Measurements from ENCODE around the gene FOXD2. TPM values are rescaled to one million over a fixed set of nuclear protein-coding genes. Genes with fewer than 3 reads are reported as not detected.

Gene FOXD2
- total RNA-seq, 2 donors from 2014 or later = 0.26 TPM; not detected in 1

DNA sequence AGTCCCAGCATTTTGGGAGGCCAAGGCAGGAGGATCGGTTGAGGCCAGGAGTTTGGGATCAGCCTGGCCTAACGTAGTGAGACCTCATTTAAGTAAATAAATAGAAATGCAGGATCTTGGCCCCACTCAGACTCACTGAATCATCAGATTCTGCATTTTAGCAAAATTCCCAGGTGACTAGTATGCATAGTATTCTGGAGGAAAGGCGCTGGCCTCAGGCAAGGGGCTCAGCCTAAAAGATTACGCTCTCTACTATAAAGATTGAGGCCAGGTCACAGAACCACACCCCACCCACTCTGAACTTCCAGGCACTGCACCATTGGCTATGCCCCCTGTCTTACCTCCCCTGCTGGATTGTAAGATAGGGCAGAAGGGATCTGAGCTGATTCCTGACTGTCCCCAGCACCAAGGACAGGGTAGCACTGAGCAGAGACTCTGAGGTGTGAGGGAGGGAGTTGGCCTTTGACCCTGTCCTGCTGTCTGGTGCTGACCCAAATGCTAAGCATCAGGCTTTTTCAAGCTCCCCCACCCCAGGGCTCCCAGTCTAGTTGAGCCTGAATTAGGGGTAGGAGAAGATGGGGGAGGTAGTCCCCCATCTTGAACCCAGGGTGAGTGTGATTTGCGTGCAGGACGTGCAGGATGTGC is 19.0 kb upstream of the FOXD2 start:
- Histone ChIP-seq H3K27ac (no peak overlapping the region), H3K4me3 (no peak overlapping the region), H3K9me3 (no peaks in the 10 kb centered on the region), H3K36me3 (replicated peaks in 1 of 2; ENCODE audit: insufficient read depth in 1 of 2, low read depth in 2 of 2) (no peaks in the 10 kb centered on the region), H3K27me3 (peaks cover 0 to 18% of the 10 kb centered on the region in 2 donors), H3K4me1 (no peaks in the 10 kb centered on the region)
- DNase-seq (no peak), ATAC-seq (no peak)
- intact Hi-C loops (cut with DNase I) = no loop called here
- TF ChIP-seq, protein P1, sequence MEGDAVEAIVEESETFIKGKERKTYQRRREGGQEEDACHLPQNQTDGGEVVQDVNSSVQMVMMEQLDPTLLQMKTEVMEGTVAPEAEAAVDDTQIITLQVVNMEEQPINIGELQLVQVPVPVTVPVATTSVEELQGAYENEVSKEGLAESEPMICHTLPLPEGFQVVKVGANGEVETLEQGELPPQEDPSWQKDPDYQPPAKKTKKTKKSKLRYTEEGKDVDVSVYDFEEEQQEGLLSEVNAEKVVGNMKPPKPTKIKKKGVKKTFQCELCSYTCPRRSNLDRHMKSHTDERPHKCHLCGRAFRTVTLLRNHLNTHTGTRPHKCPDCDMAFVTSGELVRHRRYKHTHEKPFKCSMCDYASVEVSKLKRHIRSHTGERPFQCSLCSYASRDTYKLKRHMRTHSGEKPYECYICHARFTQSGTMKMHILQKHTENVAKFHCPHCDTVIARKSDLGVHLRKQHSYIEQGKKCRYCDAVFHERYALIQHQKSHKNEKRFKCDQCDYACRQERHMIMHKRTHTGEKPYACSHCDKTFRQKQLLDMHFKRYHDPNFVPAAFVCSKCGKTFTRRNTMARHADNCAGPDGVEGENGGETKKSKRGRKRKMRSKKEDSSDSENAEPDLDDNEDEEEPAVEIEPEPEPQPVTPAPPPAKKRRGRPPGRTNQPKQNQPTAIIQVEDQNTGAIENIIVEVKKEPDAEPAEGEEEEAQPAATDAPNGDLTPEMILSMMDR (IDR thresholded peaks at IDR 0.05) = no peak
- no peak for TF ChIP-seq POLR2A (IDR thresholded peaks at IDR 0.05)
- WGBS, 2 donors = 87 to 91% methylated on average over 6 of the region's 6 CpGs

DNA sequence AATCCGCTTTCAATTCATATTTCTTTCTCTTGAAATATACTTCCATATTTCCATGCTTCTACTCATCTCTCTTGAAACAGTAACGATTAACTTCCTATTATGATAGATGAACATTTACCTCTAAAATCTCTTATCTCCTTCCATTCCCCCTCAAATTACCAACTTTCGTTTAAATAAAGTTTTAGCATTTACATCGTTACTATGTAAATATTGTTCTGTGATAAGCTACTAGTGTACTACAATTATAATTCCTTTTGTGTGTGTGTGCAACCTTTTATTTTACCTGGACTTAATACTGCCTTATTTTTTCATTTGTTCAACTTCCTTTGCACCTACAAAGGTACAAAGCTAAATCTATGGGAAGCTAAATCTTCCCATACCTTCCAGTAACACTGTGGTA is 17.3 kb upstream of the FOXD2 start:
- H3K27ac ChIP-seq = no peak overlapping the region
- no peak for ATAC-seq
- TF ChIP-seq, protein P1 (IDR thresholded peaks at IDR 0.05) = no peak
- TF ChIP-seq POLR2A (IDR thresholded peaks at IDR 0.05) = no peak
- H3K27me3 ChIP-seq = peaks cover 0 to 18% of the 10 kb centered on the region in 2 donors
- no peaks in the 10 kb centered on the region for H3K9me3 ChIP-seq
- H3K4me3 ChIP-seq = no peak overlapping the region
- DNase-seq = no peak
- intact Hi-C loops (cut with DNase I) = loop anchor here (10.0 kb wide), 1 partner anchor 236 kb away; no protein-coding TSS in a partner anchor
- no peaks in the 10 kb centered on the region for H3K4me1 ChIP-seq
- no peaks in the 10 kb centered on the region for H3K36me3 ChIP-seq (replicated peaks in 1 of 2; ENCODE audit: insufficient read depth in 1 of 2, low read depth in 2 of 2)
- 52 to 55% methylated on average over 4 of the region's 4 CpGs for WGBS, 2 donors

DNA sequence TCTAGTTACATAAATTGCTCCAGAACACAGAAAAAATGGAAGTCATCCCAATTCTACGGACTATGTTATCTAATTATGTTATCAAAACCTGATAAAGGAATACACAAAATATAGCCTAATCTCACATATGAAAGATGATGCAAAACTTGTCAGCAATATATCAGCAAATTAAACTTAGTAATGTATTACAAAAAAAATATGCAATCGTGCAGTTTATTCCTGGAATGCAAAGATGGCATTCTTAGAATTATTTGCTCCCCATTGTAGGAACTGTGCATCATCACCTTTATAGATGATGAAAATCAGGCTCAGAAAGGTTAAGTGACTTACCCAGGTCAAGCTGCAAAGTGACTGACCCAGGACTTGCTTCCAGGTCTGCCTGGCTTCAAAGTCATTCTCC is 14.0 kb upstream of the FOXD2 start:
- no peaks in the 10 kb centered on the region for H3K9me3 ChIP-seq
- no peaks in the 10 kb centered on the region for H3K4me1 ChIP-seq
- TF ChIP-seq, protein P1 (IDR thresholded peaks at IDR 0.05) = no peak
- TF ChIP-seq POLR2A (IDR thresholded peaks at IDR 0.05) = no peak
- intact Hi-C loops (cut with DNase I) = loop anchor here (10.0 kb wide), 1 partner anchor 239 kb away; no protein-coding TSS in a partner anchor
- ATAC-seq (no peak), DNase-seq (no peak)
- H3K36me3 ChIP-seq (replicated peaks in 1 of 2; ENCODE audit: insufficient read depth in 1 of 2, low read depth in 2 of 2) = no peaks in the 10 kb centered on the region
- no peak overlapping the region for H3K27ac ChIP-seq
- H3K4me3 ChIP-seq = no peak overlapping the region
- no peaks in the 10 kb centered on the region for H3K27me3 ChIP-seq
- WGBS, 2 donors = 15% methylated on average over 2 of the region's 2 CpGs

DNA sequence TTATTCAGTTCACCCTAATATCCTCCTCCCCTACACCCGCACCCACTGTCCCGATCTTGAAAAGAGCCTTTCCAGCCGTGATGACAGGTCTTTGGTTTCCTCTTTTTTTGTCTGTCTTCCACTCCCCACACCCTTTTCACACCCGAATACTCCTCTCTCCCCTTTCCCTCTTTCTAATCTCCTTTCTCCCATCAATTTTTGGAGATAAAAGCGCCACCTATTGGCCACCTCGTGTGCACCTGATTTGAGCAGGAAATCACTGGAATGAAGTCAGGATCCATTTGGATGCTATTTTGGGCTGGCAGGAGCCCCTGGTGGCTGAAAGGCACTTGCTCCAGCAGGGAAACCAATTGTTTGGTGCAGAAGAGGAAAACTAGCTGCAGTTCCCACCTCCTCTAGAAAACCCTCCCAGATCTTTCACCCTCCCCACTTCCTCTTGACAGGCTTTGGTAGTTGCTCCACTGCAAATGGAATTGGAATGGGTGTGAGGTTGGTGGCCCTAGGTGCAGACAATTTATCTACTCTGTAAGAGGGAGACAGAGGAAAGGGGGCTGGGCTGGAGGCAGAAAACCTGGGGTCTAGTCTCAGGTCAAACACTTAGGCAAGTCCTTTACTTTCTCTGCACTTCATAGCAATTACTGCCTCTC is 13.4 kb upstream of the FOXD2 start:
- no peaks in the 10 kb centered on the region for H3K4me1 ChIP-seq
- ATAC-seq (peak; percentile 52), DNase-seq (peak in 3 of 4 donors; percentile 29 to 33 (median 31))
- WGBS, 2 donors = 7% methylated on average over 6 of the region's 6 CpGs
- no peak overlapping the region for H3K4me3 ChIP-seq
- no peaks in the 10 kb centered on the region for H3K27me3 ChIP-seq
- H3K9me3 ChIP-seq = no peaks in the 10 kb centered on the region
- intact Hi-C loops (cut with DNase I) = loop anchor here (10.0 kb wide), 1 partner anchor 240 kb away; no protein-coding TSS in a partner anchor
- TF ChIP-seq, protein P1 (IDR thresholded peaks at IDR 0.05) = peak in 6 of 7 experiments; percentile 57 to 76 (median 65)
- TF ChIP-seq POLR2A (IDR thresholded peaks at IDR 0.05) = no peak
- no peak overlapping the region for H3K27ac ChIP-seq
- no peaks in the 10 kb centered on the region for H3K36me3 ChIP-seq (replicated peaks in 1 of 2; ENCODE audit: insufficient read depth in 1 of 2, low read depth in 2 of 2)

Measured in body of pancreas (tissue), 4 donors.